SK-N-SH (cell line): ENCODE measurements around the gene NUDT22.

ENCODE experiments used
- EP300 ChIP-seq, 2 experiments: IDR thresholded peaks; 2 replicates each; pipeline versions ENCODE4 v1.4.0 to v1.6.1; 2012; ENCODE audit warnings: borderline replicate concordance in 1 of 2, low read depth in 1 of 2, low read length in 1 of 2
- EZH2phosphoT487 ChIP-seq: fragments of 200-600 bp; sonication (generic); IDR thresholded peaks from 2 replicates; pipeline ENCODE4 v1.6.1; 2017; ENCODE audit warnings: low read depth, mixed run types, mild to moderate bottlenecking, antibody characterized with exemption, moderate library complexity, borderline replicate concordance
- FOXM1 ChIP-seq: IDR thresholded peaks from 2 replicates; pipeline ENCODE4 v1.4.0; 2012; ENCODE audit warnings: low read depth, mild to moderate bottlenecking
- JUND ChIP-seq: IDR thresholded peaks from 2 replicates; pipeline ENCODE4 v1.4.0; 2012
- MAX ChIP-seq: IDR thresholded peaks from 2 replicates; pipeline ENCODE4 v1.4.0; 2012; ENCODE audit warnings: low read depth
- MXI1 ChIP-seq: IDR thresholded peaks from 2 replicates; pipeline ENCODE4 v1.6.1; 2012; ENCODE audit warnings: mild to moderate bottlenecking, low read depth, low read length, improper control_type of control experiment
- NRF1 ChIP-seq: IDR thresholded peaks from 2 replicates; pipeline ENCODE4 v1.6.1; 2012; ENCODE audit warnings: low read depth, mild to moderate bottlenecking, low read length
- POLR2AphosphoS5 ChIP-seq: IDR thresholded peaks from 2 replicates; pipeline ENCODE4 v1.6.1; 2012; ENCODE audit warnings: low read depth, low read length
- RCOR1 ChIP-seq: fragments of 150-350 bp; IDR thresholded peaks from 2 replicates; pipeline ENCODE4 v1.6.1; 2017; ENCODE audit warnings: antibody characterized with exemption, low read length
- TAF1 ChIP-seq: IDR thresholded peaks from 2 replicates; pipeline ENCODE4 v1.6.1; 2012; ENCODE audit warnings: low read depth, mild to moderate bottlenecking, low read length, moderate library complexity, borderline replicate concordance
- TEAD4 ChIP-seq: IDR thresholded peaks from 2 replicates; pipeline ENCODE4 v1.4.0; 2012; ENCODE audit warnings: mild to moderate bottlenecking, borderline replicate concordance; ENCODE audit not compliant: insufficient read depth
- TF ChIP-seq, protein P1 (sequence below): fragments of 200-600 bp; sonication (generic); IDR thresholded peaks from 2 replicates; pipeline ENCODE4 v1.6.1; 2017; ENCODE audit warnings: antibody characterized with exemption, mild to moderate bottlenecking, moderate library complexity
- TF ChIP-seq, protein P2 (sequence below): IDR thresholded peaks from 2 replicates; pipeline ENCODE4 v1.6.1; 2012; ENCODE audit warnings: mild to moderate bottlenecking, low read depth, low read length, moderate library complexity

- TF ChIP-seq TAF1: no peak
- TF ChIP-seq EP300 (IDR thresholded peaks at IDR 0.05; ENCODE audit: borderline replicate concordance in 1 of 2, low read depth in 1 of 2, low read length in 1 of 2): no peak
- no peak for TF ChIP-seq TEAD4
- no peak for TF ChIP-seq POLR2AphosphoS5
- TF ChIP-seq, protein P1, sequence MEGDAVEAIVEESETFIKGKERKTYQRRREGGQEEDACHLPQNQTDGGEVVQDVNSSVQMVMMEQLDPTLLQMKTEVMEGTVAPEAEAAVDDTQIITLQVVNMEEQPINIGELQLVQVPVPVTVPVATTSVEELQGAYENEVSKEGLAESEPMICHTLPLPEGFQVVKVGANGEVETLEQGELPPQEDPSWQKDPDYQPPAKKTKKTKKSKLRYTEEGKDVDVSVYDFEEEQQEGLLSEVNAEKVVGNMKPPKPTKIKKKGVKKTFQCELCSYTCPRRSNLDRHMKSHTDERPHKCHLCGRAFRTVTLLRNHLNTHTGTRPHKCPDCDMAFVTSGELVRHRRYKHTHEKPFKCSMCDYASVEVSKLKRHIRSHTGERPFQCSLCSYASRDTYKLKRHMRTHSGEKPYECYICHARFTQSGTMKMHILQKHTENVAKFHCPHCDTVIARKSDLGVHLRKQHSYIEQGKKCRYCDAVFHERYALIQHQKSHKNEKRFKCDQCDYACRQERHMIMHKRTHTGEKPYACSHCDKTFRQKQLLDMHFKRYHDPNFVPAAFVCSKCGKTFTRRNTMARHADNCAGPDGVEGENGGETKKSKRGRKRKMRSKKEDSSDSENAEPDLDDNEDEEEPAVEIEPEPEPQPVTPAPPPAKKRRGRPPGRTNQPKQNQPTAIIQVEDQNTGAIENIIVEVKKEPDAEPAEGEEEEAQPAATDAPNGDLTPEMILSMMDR: peak; percentile 25; the same call in 1 of the 2 replicates
- no peak for TF ChIP-seq NRF1
- no peak for TF ChIP-seq JUND
- no peak for TF ChIP-seq EZH2phosphoT487
- TF ChIP-seq MAX: no peak
- no peak for TF ChIP-seq FOXM1
- no peak for TF ChIP-seq RCOR1
- TF ChIP-seq, protein P2, sequence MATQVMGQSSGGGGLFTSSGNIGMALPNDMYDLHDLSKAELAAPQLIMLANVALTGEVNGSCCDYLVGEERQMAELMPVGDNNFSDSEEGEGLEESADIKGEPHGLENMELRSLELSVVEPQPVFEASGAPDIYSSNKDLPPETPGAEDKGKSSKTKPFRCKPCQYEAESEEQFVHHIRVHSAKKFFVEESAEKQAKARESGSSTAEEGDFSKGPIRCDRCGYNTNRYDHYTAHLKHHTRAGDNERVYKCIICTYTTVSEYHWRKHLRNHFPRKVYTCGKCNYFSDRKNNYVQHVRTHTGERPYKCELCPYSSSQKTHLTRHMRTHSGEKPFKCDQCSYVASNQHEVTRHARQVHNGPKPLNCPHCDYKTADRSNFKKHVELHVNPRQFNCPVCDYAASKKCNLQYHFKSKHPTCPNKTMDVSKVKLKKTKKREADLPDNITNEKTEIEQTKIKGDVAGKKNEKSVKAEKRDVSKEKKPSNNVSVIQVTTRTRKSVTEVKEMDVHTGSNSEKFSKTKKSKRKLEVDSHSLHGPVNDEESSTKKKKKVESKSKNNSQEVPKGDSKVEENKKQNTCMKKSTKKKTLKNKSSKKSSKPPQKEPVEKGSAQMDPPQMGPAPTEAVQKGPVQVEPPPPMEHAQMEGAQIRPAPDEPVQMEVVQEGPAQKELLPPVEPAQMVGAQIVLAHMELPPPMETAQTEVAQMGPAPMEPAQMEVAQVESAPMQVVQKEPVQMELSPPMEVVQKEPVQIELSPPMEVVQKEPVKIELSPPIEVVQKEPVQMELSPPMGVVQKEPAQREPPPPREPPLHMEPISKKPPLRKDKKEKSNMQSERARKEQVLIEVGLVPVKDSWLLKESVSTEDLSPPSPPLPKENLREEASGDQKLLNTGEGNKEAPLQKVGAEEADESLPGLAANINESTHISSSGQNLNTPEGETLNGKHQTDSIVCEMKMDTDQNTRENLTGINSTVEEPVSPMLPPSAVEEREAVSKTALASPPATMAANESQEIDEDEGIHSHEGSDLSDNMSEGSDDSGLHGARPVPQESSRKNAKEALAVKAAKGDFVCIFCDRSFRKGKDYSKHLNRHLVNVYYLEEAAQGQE: no peak
- no peak for TF ChIP-seq MXI1
Observed at GRCh38 chr11:64263021-64263946, 37.2 kb downstream of the NUDT22 start.
